NCI-H748 (cell line): Measurements from ENCODE around the gene SNX7.

Experiments used
- DNase-seq: peaks from one replicate; lab custom pipeline; 2025; ENCODE audit not compliant: unreplicated experiment; lab: John Stamatoyannopoulos, UW

Gene SNX7

DNA sequence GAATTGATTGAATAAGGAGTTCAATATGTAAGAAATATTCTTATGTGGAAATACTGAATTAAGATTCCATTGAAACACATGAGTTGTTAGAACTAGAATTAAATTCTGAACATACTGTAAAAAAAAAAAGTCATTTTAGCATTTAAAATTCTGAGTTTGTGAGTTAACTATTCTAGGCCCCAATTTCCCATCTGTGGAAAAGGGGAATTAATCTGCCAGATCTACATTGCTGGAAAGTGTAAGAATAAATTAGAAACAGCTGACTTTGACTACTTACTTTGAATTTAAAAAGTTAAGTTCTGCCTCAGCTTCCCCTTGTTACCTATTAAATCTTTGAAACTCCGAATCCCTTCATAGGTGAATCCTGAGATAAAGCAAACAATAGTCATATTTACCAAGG is 103.0 kb downstream of the SNX7 start:
- DNase-seq: no peak

DNA sequence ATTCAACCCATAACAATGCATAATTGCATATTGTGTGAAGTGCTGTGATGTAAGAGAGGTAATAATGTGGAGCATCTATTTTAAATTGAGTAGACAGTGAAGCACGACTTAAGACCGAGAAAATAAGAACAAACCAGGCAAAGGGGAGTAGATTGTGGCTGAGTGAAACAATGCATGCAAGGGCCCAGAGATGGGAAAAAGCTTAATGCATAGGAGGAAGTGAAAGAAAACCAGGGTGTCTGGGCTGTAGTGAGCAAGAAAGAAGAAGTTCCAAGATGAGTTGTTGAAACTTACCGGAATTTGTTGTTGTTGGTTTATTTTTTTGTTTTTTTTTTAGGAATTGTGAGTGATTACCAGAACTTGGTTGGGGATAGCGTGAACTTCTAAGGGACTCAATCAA is 104.7 kb downstream of the SNX7 start:
- no peak for DNase-seq

GRCh38 chr1:98769162-98769561 is 107.6 kb downstream of the SNX7 start:
- DNase-seq: no peak

DNA sequence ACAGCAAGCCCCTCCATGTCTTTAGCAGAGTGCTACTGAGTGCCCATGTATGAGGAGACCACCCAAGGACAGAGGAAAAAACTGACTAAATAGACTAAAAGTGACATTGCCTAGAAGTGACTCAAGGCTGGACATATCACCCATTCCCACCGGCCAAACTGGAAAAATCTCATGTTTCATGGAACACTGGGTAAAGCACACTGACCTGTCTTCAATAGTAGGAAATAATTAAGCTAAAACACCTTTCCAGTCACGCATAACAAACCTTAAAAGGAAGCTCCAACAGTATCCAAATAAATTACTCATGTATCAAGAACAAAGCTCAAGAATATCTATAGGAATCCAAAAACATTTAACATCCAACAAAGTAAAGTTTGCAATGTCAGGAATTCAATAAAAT is 120.4 kb downstream of the SNX7 start:
- DNase-seq: no peak

DNA sequence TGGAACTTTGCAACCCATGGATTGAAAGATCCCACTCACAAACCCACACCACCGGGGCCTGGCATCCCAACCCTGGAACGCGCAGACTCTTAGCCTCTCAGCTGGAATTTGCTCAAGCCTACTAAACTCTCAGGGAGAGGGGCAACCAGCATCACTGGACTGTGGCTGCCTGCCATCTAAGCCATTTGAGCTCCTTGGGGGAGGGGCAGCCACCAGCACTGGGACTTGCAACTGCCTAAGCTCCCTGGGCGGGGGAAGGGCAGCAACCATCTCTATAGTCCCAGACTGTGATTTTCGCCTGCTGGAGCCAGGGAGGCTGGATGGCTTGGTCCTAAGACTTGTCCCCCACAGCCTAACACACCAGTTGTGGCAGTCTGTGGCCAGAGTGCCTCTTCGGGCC is 122.3 kb downstream of the SNX7 start:
- no peak for DNase-seq

DNA sequence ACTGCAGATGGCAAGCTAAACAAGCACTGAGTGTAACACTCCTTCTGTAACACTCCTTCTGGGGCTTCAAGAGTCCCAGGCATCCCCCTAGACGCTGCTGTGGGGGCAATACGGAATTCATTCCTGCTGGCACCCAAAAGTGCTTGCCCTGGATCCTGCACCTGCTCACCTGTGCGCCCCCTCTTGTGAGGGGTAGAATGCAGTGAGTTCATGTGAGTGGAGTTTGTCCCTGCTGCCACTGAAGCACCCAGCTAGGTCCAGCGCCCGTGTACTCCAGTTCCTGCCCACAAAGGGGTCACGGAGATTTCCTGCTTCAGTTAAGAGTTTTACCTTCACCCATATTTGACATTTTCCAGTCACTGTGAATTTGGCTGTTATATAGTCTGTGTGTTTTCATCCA is 130.0 kb downstream of the SNX7 start:
- no peak for DNase-seq

DNA sequence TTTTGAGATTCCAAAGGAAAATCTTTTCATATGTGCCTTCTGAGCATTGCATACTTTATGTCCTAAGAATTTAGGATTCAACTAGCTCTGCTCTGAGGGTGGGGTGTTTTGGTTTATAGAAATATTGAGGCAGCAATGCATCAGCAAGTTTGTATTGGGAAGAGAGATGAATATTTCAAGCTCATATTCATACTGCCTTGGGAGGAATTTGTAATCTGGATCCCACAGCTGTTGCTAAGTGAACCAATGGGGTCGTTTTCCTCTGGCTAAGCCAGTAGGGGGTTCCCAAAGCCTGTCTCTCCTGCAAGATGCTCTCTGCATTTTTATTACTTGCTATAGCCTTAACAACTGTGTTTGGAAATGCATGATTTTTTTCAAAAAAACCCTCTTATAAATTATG is 130.6 kb downstream of the SNX7 start:
- no peak for DNase-seq

DNA sequence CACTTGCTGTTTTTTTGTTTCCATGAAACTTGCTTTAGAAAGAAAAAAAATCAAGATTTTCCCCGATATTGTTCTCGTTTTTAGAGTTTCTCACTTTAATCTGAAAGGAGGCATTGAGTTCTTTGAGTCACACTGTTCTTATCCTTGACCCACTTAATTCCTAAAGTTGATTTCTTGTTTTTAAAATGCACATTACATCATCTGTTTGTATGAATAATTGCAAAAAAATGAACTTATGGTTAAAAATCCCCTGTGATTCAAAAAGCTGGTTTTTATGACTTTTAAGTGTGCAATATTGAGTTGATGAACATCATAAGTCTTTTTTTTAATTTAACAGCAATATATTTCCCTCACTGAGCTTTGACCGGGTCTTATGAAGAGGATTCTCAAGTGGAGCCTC is 131.6 kb downstream of the SNX7 start:
- DNase-seq: no peak

- peak; percentile 66 for DNase-seq
These were observed 132.8 kb downstream of the SNX7 start for GRCh38 chr1:98794196-98794886.

GRCh38 chr1:98796049-98796448 is 134.5 kb downstream of the SNX7 start:
- DNase-seq: no peak

GRCh38 chr1:98797506-98797905 is 136.0 kb downstream of the SNX7 start:
- no peak for DNase-seq
